Measurements from ENCODE around the gene RPL10A.

DNA sequence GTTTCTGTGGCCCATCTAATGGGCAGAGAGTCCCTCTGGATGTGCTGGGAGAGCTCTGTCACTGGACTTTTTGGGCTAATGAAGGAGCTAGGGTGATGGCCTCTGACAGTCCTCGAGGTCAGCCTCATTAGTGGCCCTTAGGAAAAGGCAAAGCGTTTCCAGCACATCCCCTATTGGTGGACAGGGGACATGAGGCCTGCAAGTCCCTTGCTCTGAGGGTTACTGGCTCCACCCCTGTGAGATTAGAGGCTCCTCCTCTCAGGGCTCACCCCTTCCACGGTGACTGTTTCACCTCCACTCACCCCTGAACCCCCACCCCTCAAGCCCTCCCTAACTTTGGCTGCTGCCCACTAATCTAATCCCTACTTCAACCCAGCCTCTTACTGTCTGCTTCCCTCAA is 28.9 kb upstream of the RPL10A start:
- TF ChIP-seq ZFP3 (CRISPR knock-in tag; IDR thresholded peaks at IDR 0.05): no peak
- TF ChIP-seq, protein P1, sequence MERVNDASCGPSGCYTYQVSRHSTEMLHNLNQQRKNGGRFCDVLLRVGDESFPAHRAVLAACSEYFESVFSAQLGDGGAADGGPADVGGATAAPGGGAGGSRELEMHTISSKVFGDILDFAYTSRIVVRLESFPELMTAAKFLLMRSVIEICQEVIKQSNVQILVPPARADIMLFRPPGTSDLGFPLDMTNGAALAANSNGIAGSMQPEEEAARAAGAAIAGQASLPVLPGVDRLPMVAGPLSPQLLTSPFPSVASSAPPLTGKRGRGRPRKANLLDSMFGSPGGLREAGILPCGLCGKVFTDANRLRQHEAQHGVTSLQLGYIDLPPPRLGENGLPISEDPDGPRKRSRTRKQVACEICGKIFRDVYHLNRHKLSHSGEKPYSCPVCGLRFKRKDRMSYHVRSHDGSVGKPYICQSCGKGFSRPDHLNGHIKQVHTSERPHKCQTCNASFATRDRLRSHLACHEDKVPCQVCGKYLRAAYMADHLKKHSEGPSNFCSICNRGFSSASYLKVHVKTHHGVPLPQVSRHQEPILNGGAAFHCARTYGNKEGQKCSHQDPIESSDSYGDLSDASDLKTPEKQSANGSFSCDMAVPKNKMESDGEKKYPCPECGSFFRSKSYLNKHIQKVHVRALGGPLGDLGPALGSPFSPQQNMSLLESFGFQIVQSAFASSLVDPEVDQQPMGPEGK (CRISPR knock-in tag; IDR thresholded peaks at IDR 0.05; ENCODE audit: borderline replicate concordance): no peak
- no peak for TF ChIP-seq ESRRG (CRISPR knock-in tag; IDR thresholded peaks at IDR 0.05)
- TF ChIP-seq, protein P2, sequence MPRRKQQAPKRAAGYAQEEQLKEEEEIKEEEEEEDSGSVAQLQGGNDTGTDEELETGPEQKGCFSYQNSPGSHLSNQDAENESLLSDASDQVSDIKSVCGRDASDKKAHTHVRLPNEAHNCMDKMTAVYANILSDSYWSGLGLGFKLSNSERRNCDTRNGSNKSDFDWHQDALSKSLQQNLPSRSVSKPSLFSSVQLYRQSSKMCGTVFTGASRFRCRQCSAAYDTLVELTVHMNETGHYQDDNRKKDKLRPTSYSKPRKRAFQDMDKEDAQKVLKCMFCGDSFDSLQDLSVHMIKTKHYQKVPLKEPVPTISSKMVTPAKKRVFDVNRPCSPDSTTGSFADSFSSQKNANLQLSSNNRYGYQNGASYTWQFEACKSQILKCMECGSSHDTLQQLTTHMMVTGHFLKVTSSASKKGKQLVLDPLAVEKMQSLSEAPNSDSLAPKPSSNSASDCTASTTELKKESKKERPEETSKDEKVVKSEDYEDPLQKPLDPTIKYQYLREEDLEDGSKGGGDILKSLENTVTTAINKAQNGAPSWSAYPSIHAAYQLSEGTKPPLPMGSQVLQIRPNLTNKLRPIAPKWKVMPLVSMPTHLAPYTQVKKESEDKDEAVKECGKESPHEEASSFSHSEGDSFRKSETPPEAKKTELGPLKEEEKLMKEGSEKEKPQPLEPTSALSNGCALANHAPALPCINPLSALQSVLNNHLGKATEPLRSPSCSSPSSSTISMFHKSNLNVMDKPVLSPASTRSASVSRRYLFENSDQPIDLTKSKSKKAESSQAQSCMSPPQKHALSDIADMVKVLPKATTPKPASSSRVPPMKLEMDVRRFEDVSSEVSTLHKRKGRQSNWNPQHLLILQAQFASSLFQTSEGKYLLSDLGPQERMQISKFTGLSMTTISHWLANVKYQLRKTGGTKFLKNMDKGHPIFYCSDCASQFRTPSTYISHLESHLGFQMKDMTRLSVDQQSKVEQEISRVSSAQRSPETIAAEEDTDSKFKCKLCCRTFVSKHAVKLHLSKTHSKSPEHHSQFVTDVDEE (CRISPR knock-in tag; IDR thresholded peaks at IDR 0.05): no peak
- TF ChIP-seq OSR1 (CRISPR knock-in tag; IDR thresholded peaks at IDR 0.05): no peak
- TF ChIP-seq CSDC2 (CRISPR knock-in tag; IDR thresholded peaks at IDR 0.05): no peak
- TF ChIP-seq, protein P3, sequence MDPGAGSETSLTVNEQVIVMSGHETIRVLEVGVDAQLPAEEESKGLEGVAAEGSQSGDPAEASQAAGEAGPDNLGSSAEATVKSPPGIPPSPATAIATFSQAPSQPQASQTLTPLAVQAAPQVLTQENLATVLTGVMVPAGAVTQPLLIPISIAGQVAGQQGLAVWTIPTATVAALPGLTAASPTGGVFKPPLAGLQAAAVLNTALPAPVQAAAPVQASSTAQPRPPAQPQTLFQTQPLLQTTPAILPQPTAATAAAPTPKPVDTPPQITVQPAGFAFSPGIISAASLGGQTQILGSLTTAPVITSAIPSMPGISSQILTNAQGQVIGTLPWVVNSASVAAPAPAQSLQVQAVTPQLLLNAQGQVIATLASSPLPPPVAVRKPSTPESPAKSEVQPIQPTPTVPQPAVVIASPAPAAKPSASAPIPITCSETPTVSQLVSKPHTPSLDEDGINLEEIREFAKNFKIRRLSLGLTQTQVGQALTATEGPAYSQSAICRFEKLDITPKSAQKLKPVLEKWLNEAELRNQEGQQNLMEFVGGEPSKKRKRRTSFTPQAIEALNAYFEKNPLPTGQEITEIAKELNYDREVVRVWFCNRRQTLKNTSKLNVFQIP (CRISPR knock-in tag; IDR thresholded peaks at IDR 0.05; ENCODE audit: borderline replicate concordance, low read depth): no peak
- no peak for TF ChIP-seq ZNF70 (CRISPR knock-in tag; IDR thresholded peaks at IDR 0.05)
- TF ChIP-seq BACH2 (CRISPR knock-in tag; IDR thresholded peaks at IDR 0.05; ENCODE audit: borderline replicate concordance): no peak
- TF ChIP-seq ZFP30 (CRISPR knock-in tag; IDR thresholded peaks at IDR 0.05): no peak
- TF ChIP-seq SNAI2 (CRISPR knock-in tag; IDR thresholded peaks at IDR 0.05): no peak
- no peak for TF ChIP-seq PPARA (CRISPR knock-in tag; IDR thresholded peaks at IDR 0.05; ENCODE audit: borderline replicate concordance)
- no peak for TF ChIP-seq ZNF8 (CRISPR knock-in tag; IDR thresholded peaks at IDR 0.05)
- TF ChIP-seq, protein P4, sequence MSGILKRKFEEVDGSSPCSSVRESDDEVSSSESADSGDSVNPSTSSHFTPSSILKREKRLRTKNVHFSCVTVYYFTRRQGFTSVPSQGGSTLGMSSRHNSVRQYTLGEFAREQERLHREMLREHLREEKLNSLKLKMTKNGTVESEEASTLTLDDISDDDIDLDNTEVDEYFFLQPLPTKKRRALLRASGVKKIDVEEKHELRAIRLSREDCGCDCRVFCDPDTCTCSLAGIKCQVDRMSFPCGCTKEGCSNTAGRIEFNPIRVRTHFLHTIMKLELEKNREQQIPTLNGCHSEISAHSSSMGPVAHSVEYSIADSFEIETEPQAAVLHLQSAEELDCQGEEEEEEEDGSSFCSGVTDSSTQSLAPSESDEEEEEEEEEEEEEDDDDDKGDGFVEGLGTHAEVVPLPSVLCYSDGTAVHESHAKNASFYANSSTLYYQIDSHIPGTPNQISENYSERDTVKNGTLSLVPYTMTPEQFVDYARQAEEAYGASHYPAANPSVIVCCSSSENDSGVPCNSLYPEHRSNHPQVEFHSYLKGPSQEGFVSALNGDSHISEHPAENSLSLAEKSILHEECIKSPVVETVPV (CRISPR knock-in tag; IDR thresholded peaks at IDR 0.05): no peak

All from SK-N-SH treated with all-trans-retinoic acid at 6 μM for 48 hours (cell line).